PC-3 (cell line): ENCODE results near the gene LSG1. TPM values are rescaled to one million over a fixed set of nuclear protein-coding genes. Genes with fewer than 3 reads are reported as not detected.

Source experiments
- ATAC-seq: fragments of 200-7000 bp; cut with Tn5 transposase; 2 replicates; pipeline ENCODE4 v1.9.1; 2020; ENCODE audit warnings: mild to moderate bottlenecking, moderate library complexity
- BruUV-seq: library from RNA; stranded (reverse); fragments of 400-500 nt; replicated peaks from 2 replicates; lab custom pipeline; 2021; lab: Mats Ljungman, UMichigan
- CTCF ChIA-PET: fragments of 300-600 bp; sonication (Branson Sonifier 250); formaldehyde crosslinking; loops from one replicate; lab custom pipeline; 2022; ENCODE audit warnings: antibody characterized with exemption; lab: Charles Lee
- POLR2A ChIA-PET: fragments of 300-600 bp; sonication (Branson Sonifier 250); formaldehyde crosslinking; loops from one replicate; lab custom pipeline; 2022; ENCODE audit warnings: antibody characterized with exemption; ENCODE audit not compliant: unreplicated experiment; lab: Charles Lee
- DNase-seq: peaks from one replicate; pipeline ENCODE4 v3.0.0-alpha.2; 2015
- H2AFZ ChIP-seq: fragments of 300-600 bp; sonication (generic); 2 replicates; pipeline ENCODE4 v1.6.0; 2016; ENCODE audit warnings: antibody characterized with exemption, low read length
- H3F3A ChIP-seq: fragments of 300-600 bp; sonication (generic); one replicate; pipeline ENCODE4 v1.6.0; 2017; ENCODE audit warnings: antibody characterized with exemption, low read length, control low read depth, mild to moderate bottlenecking; ENCODE audit not compliant: unreplicated experiment
- H3K27ac ChIP-seq: fragments of 300-600 bp; sonication (generic); 2 replicates; pipeline ENCODE4 v1.5.1; 2016; ENCODE audit warnings: mild to moderate bottlenecking, low read length
- H3K27me3 ChIP-seq: fragments of 300-600 bp; sonication (generic); 2 replicates; pipeline ENCODE4 v1.6.1; 2016; ENCODE audit warnings: low read length, mixed read lengths
- H3K36me3 ChIP-seq: fragments of 300-600 bp; sonication (generic); 2 replicates; pipeline ENCODE4 v1.6.1; 2016; ENCODE audit warnings: low read depth, mixed run types, low read length, mixed read lengths
- H3K4me1 ChIP-seq: fragments of 300-600 bp; sonication (generic); 2 replicates; pipeline ENCODE4 v1.5.1; 2016; ENCODE audit warnings: low read length; ENCODE audit not compliant: insufficient read depth
- H3K4me2 ChIP-seq: fragments of 300-600 bp; sonication (generic); 2 replicates; pipeline ENCODE4 v1.6.0; 2016; ENCODE audit warnings: low read length
- H3K4me3 ChIP-seq: fragments of 300-600 bp; sonication (generic); 2 replicates; pipeline ENCODE4 v1.5.1; 2016; ENCODE audit warnings: mild to moderate bottlenecking, low read length, mixed read lengths
- H3K79me2 ChIP-seq: fragments of 300-600 bp; sonication (generic); 2 replicates; pipeline ENCODE4 v1.6.1; 2017; ENCODE audit warnings: low read length, mixed read lengths
- H3K9ac ChIP-seq: fragments of 300-600 bp; sonication (generic); 2 replicates; pipeline ENCODE4 v1.6.0; 2016; ENCODE audit warnings: mild to moderate bottlenecking, low read length
- H3K9me2 ChIP-seq: fragments of 300-600 bp; sonication (generic); replicated peaks from 2 replicates; pipeline ENCODE4 v1.6.1; 2016; ENCODE audit warnings: mixed run types, low read length, mixed read lengths
- H3K9me3 ChIP-seq: fragments of 300-600 bp; sonication (generic); 2 replicates; pipeline ENCODE4 v1.6.1; 2016; ENCODE audit warnings: low read length, mixed read lengths
- H4K20me1 ChIP-seq: fragments of 300-600 bp; sonication (generic); 2 replicates; pipeline ENCODE4 v1.6.1; 2016; ENCODE audit warnings: low read length, mixed read lengths
- EZH2 ChIP-seq: fragments of 300-600 bp; sonication (generic); IDR thresholded peaks from one replicate; pipeline ENCODE4 v1.6.1; 2017; ENCODE audit warnings: antibody characterized with exemption, mild to moderate bottlenecking, low read length; ENCODE audit not compliant: unreplicated experiment
- EZH2phosphoT487 ChIP-seq: fragments of 300-600 bp; sonication (generic); IDR thresholded peaks from 2 replicates; pipeline ENCODE4 v1.6.1; 2018; ENCODE audit warnings: mild to moderate bottlenecking, antibody characterized with exemption, low read length, borderline replicate concordance
- intact Hi-C: fragments of 100-400 bp; cut with micrococcal nuclease; formaldehyde crosslinking; loops from 2 replicates; pipeline ENCODE4 v1.9.0; 2023
- total RNA-seq: library from RNA; depleted of rRNA; stranded (reverse); fragments of >200 nt; gene quantifications from 2 replicates; pipeline ENCODE4 v1.2.3, GENCODE V29; 2014
- TF ChIP-seq, protein P1 (sequence below): fragments of 300-600 bp; sonication (generic); conservative IDR thresholded peaks from 2 replicates; pipeline ENCODE4 v1.5.1; 2017; ENCODE audit warnings: antibody characterized with exemption, low read depth, mild to moderate bottlenecking, low read length

Gene LSG1
- total RNA-seq, 1 experiment from 2014 or later, result 83.8 TPM

DNA sequence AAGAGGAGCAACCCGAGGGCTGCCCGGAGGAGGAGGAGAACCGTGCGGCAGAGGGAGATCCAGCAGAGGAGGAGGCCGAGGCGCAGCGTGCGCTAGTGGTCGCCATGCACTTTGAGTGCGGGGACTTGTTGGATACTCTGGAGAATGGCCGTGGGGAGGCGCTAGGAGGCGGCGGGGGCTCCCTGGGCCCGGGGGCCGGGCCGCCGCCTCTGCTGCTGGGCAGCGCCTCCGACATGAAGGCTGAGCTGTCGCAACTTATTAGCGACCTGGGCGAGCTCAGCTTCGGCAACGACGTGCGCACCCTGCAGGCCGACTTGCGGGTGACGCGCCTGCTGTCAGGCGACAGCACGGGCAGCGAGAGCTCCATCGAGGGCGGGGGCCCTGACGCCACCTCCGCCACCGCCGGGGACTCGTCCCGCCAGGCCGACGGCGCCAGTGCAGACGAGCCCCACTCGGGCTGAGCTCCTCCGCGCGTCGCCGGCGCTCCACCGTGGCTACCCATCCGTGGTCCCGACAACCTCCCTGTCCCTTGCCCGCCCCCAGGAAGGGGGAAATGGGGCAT lies 15.7 kb upstream of the LSG1 start:
- H3K4me2 ChIP-seq, result peak overlapping the region; percentile 94
- intact Hi-C loops, result loop anchor here (1.0 to 10.0 kb wide), 4 partner anchors 35 to 837 kb away; no protein-coding TSS in a partner anchor
- peak overlapping the region; percentile 84 for H3K9ac ChIP-seq
- peaks cover 36% of the 10 kb centered on the region for H3K4me1 ChIP-seq
- H3K9me2 ChIP-seq, result no peaks in the 10 kb centered on the region
- TF ChIP-seq, protein P1, sequence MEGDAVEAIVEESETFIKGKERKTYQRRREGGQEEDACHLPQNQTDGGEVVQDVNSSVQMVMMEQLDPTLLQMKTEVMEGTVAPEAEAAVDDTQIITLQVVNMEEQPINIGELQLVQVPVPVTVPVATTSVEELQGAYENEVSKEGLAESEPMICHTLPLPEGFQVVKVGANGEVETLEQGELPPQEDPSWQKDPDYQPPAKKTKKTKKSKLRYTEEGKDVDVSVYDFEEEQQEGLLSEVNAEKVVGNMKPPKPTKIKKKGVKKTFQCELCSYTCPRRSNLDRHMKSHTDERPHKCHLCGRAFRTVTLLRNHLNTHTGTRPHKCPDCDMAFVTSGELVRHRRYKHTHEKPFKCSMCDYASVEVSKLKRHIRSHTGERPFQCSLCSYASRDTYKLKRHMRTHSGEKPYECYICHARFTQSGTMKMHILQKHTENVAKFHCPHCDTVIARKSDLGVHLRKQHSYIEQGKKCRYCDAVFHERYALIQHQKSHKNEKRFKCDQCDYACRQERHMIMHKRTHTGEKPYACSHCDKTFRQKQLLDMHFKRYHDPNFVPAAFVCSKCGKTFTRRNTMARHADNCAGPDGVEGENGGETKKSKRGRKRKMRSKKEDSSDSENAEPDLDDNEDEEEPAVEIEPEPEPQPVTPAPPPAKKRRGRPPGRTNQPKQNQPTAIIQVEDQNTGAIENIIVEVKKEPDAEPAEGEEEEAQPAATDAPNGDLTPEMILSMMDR, result peak; percentile 57; the same call in 1 of the 2 replicates
- TF ChIP-seq EZH2 (no peak), EZH2phosphoT487 (no peak)
- peak overlapping the region; percentile 93 for H3K4me3 ChIP-seq
- no peaks in the 10 kb centered on the region for H3K27me3 ChIP-seq
- no TSS peak for BruUV-seq
- H2AFZ ChIP-seq, result no peak overlapping the region
- CTCF ChIA-PET, result interaction anchor here (0.6 to 1.3 kb wide), 12 partner anchors 16 to 615 kb away, joined by 3 to 6 read pairs (median 4); partner anchors contain the start of gene LSG1
- H3K36me3 ChIP-seq, result no peaks in the 10 kb centered on the region
- H3K9me3 ChIP-seq, result no peaks in the 10 kb centered on the region
- peaks cover 37% of the 10 kb centered on the region for H3K79me2 ChIP-seq
- POLR2A ChIA-PET, result interaction anchor here (0.6 to 1.3 kb wide), 4 partner anchors 35 to 355 kb away, joined by 3 to 4 read pairs (median 3); no protein-coding TSS in a partner anchor
- no peaks in the 10 kb centered on the region for H3F3A ChIP-seq
- peak overlapping the region; percentile 42 for H3K27ac ChIP-seq
- H4K20me1 ChIP-seq, result peaks cover 35% of the 10 kb centered on the region
- DNase-seq, result peak; percentile 87
- ATAC-seq, result peak; percentile 37

DNA sequence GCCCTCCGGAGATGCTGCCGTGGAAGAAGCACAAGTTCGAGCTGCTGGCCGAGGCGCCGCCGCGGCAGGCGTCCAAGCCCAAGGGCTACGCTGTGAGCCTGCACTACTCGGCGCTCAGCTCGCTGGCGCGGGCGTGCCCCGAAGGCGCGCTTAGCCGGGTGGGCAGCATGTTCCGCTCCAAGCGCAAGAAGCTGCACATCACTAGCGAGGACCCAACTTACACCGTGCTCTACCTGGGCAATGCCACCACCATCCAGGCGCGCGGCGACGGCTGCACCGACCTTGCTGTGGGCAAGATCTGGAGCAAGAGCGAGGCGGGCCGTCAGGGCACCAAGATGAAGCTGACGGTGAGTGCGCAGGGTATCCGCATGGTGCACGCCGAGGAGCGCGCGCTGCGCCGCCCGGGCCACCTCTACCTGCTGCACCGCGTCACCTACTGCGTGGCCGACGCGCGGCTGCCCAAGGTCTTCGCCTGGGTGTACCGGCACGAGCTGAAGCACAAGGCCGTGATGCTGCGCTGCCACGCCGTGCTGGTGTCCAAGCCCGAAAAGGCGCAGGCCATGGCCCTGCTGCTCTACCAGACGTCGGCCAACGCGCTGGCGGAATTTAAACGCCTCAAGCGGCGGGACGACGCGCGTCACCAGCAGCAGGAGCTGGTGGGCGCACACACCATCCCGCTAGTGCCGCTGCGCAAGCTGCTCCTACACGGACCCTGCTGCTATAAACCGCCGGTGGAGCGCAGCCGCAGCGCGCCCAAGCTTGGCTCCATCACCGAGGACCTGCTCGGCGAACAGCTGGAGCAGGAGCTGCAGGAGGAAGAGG lies 15.0 kb upstream of the LSG1 start:
- no TSS peak for BruUV-seq
- Histone ChIP-seq H3K9ac (peak overlapping the region; percentile 84), H2AFZ (no peak overlapping the region), H3K4me3 (peak overlapping the region; percentile 93), H3K4me2 (peak overlapping the region; percentile 94), H4K20me1 (peaks cover 35% of the 10 kb centered on the region), H3K9me3 (no peaks in the 10 kb centered on the region), H3K27me3 (no peaks in the 10 kb centered on the region), H3K79me2 (peaks cover 37% of the 10 kb centered on the region), H3F3A (no peaks in the 10 kb centered on the region), H3K9me2 (no peaks in the 10 kb centered on the region), H3K4me1 (peaks cover 42% of the 10 kb centered on the region), H3K27ac (peak overlapping the region; percentile 42), H3K36me3 (no peaks in the 10 kb centered on the region)
- ChIA-PET CTCF (interaction anchor here (0.9 to 1.3 kb wide), 4 partner anchors 28 to 183 kb away, joined by 3 to 6 read pairs (median 5); no protein-coding TSS in a partner anchor), POLR2A (interaction anchor here (0.5 to 1.3 kb wide), 5 partner anchors 36 to 856 kb away, joined by 3 to 4 read pairs (median 3); partner anchors contain the start of gene PPP1R2)
- intact Hi-C loops, result loop anchor here (1.0 to 10.0 kb wide), 5 partner anchors 36 to 838 kb away; no protein-coding TSS in a partner anchor
- TF ChIP-seq, protein P1, result no peak
- TF ChIP-seq EZH2phosphoT487 (no peak), EZH2 (no peak)
- no peak for ATAC-seq
- peak; percentile 34 for DNase-seq
